OCI-LY7 (cell line): ENCODE results near the gene ELL3. TPM values are rescaled to one million over a fixed set of nuclear protein-coding genes. Genes with fewer than 3 reads are reported as not detected.
"Not testable (repeated sequence)": the region's sequence is repeated elsewhere in the genome, so short reads cannot be mapped to it uniquely, and the experiment has no call there.

Experiments used
- BruUV-seq: library from RNA; stranded (reverse); fragments of 400-500 nt; replicated peaks from 2 replicates; lab custom pipeline; 2021; lab: Mats Ljungman, UMichigan
- CTCF ChIA-PET: fragments of 300-600 bp; sonication (Branson Sonifier 250); formaldehyde crosslinking; loops from one replicate; lab custom pipeline; 2022; ENCODE audit warnings: antibody characterized with exemption; ENCODE audit not compliant: unreplicated experiment; lab: Charles Lee
- POLR2A ChIA-PET: fragments of 300-600 bp; sonication (Branson Sonifier 250); formaldehyde crosslinking; loops from one replicate; lab custom pipeline; 2022; ENCODE audit warnings: antibody characterized with exemption; lab: Charles Lee
- DNase-seq: peaks from one replicate; pipeline ENCODE4 v3.0.0-alpha.2; 2015; ENCODE audit warnings: low spot score
- H2AFZ ChIP-seq: fragments of 200-600 bp; sonication (generic), shearing (Covaris generic); 2 replicates; pipeline ENCODE4 v1.6.1; 2014; ENCODE audit warnings: mild to moderate bottlenecking, antibody characterized with exemption, low read length, moderate library complexity
- H3K27ac ChIP-seq: fragments of 200-600 bp; sonication (generic); 2 replicates; pipeline ENCODE4 v1.5.1; 2014; ENCODE audit warnings: mixed run types, low read depth, mild to moderate bottlenecking, moderate library complexity, low read length, inconsistent platforms; ENCODE audit not compliant: poor library complexity, severe bottlenecking
- H3K36me3 ChIP-seq: fragments of 200-600 bp; sonication (generic); 2 replicates; pipeline ENCODE4 v1.6.1; 2014; ENCODE audit warnings: mild to moderate bottlenecking, antibody characterized with exemption, low read length, moderate library complexity, mixed read lengths; ENCODE audit not compliant: insufficient read depth
- H3K4me1 ChIP-seq: fragments of 200-600 bp; sonication (generic); 2 replicates; pipeline ENCODE4 v1.5.1; 2014; ENCODE audit warnings: mild to moderate bottlenecking, low read length; ENCODE audit not compliant: insufficient read depth, poor library complexity, severe bottlenecking
- H3K4me2 ChIP-seq: fragments of 200-600 bp; sonication (generic); 2 replicates; pipeline ENCODE4 v1.6.1; 2014; ENCODE audit warnings: mild to moderate bottlenecking, low read length
- H3K4me3 ChIP-seq: fragments of 200-600 bp; sonication (generic); 2 replicates; pipeline ENCODE4 v1.5.1; 2014; ENCODE audit warnings: mild to moderate bottlenecking, low read depth, low read length; ENCODE audit not compliant: poor library complexity, severe bottlenecking
- H3K79me2 ChIP-seq: fragments of 200-600 bp; sonication (generic); 2 replicates; pipeline ENCODE4 v1.6.1; 2016; ENCODE audit warnings: low read depth, mild to moderate bottlenecking, low read length, moderate library complexity, mixed read lengths; ENCODE audit not compliant: insufficient read depth
- H3K9me2 ChIP-seq: fragments of 200-600 bp; sonication (generic); 2 replicates; pipeline ENCODE4 v1.6.1; 2016; ENCODE audit warnings: mild to moderate bottlenecking, low read length, mixed read lengths; ENCODE audit not compliant: insufficient read depth
- H3K9me3 ChIP-seq: fragments of 200-600 bp; sonication (generic); 2 replicates; pipeline ENCODE4 v1.6.1; 2014; ENCODE audit warnings: mild to moderate bottlenecking, mixed run types, low read length, mixed read lengths
- H4K20me1 ChIP-seq: fragments of 200-600 bp; sonication (generic); 2 replicates; pipeline ENCODE4 v1.6.1; 2014; ENCODE audit warnings: mild to moderate bottlenecking, antibody characterized with exemption, low read length, moderate library complexity, mixed read lengths; ENCODE audit not compliant: insufficient read depth
- CTCF ChIP-seq: fragments of 200-600 bp; sonication (generic); conservative IDR thresholded peaks from 2 replicates; pipeline ENCODE4 v1.5.1; 2014; ENCODE audit warnings: mild to moderate bottlenecking, antibody characterized with exemption, low read length, moderate library complexity, mixed read lengths
- EZH2phosphoT487 ChIP-seq: fragments of 200-600 bp; sonication (generic); IDR thresholded peaks from 2 replicates; pipeline ENCODE4 v1.6.1; 2018; ENCODE audit warnings: low read depth, borderline replicate concordance, mild to moderate bottlenecking, mixed run types, antibody characterized with exemption, low read length, moderate library complexity, mixed read lengths
- intact Hi-C: fragments of 100-400 bp; cut with micrococcal nuclease; formaldehyde crosslinking; loops from one replicate; pipeline ENCODE4 v1.10.0; 2022; ENCODE audit not compliant: unreplicated experiment
- total RNA-seq, 2 experiments: library from RNA; depleted of rRNA in 1 of 2; stranded (reverse); fragments of >200 nt in 1 of 2; shearing (Covaris generic) in 1 of 2; gene quantifications; 2 replicates each; pipeline ENCODE4 v1.2.3, GENCODE V29; 2014 to 2022

The ELL3 gene
- total RNA-seq, 2 experiments from 2014 or later = 134 to 296 TPM

- Histone ChIP-seq H3K9me3 (no peaks in the 10 kb centered on the region), H3K9me2 (no peaks in the 10 kb centered on the region), H3K27ac (peak overlapping the region; percentile 54), H3K4me2 (peak overlapping the region; percentile 69), H3K4me3 (peak overlapping the region; percentile 62), H3K79me2 (peaks cover 90% of the 10 kb centered on the region), H4K20me1 (peaks cover 31% of the 10 kb centered on the region), H3K36me3 (peaks cover 71% of the 10 kb centered on the region), H3K4me1 (peaks cover 55% of the 10 kb centered on the region), H2AFZ (no peak overlapping the region)
- BruUV-seq = no TSS peak
- intact Hi-C loops = loop anchor here (2.0 kb wide), 1 partner anchor 27 kb away; the partner anchor contains the start of gene ELL3
- ChIA-PET POLR2A (interaction anchor here (0.7 to 1.1 kb wide), 4 partner anchors 22 to 870 kb away, joined by 3 to 6 read pairs (median 4); no protein-coding TSS in a partner anchor), CTCF (no interaction called here)
- TF ChIP-seq EZH2phosphoT487 (no peak), CTCF (no peak)
- DNase-seq = peak; percentile 92
Observed at GRCh38 chr15:43749690-43750345, 26.9 kb downstream of the ELL3 start.

- peaks cover 75% of the 10 kb centered on the region for H3K79me2 ChIP-seq
- peak overlapping the region; percentile 62 for H3K4me2 ChIP-seq
- no TSS peak for BruUV-seq
- TF ChIP-seq CTCF = no peak
- no peak for TF ChIP-seq EZH2phosphoT487
- CTCF ChIA-PET = no interaction called here
- peak; percentile 24 for DNase-seq
- no peaks in the 10 kb centered on the region for H3K9me3 ChIP-seq
- intact Hi-C loops = loop anchor here (2.0 kb wide), 1 partner anchor 28 kb away; the partner anchor contains the start of gene ELL3
- peaks cover 56% of the 10 kb centered on the region for H3K36me3 ChIP-seq
- peaks cover 25% of the 10 kb centered on the region for H4K20me1 ChIP-seq
- no peak overlapping the region for H2AFZ ChIP-seq
- peak overlapping the region; percentile 4 for H3K27ac ChIP-seq
- H3K4me1 ChIP-seq = peaks cover 69% of the 10 kb centered on the region
- no peaks in the 10 kb centered on the region for H3K9me2 ChIP-seq
- H3K4me3 ChIP-seq = peak overlapping the region; percentile 82
- POLR2A ChIA-PET = no interaction called here
Observed at GRCh38 chr15:43748376-43748775, 28.4 kb downstream of the ELL3 start.

DNA sequence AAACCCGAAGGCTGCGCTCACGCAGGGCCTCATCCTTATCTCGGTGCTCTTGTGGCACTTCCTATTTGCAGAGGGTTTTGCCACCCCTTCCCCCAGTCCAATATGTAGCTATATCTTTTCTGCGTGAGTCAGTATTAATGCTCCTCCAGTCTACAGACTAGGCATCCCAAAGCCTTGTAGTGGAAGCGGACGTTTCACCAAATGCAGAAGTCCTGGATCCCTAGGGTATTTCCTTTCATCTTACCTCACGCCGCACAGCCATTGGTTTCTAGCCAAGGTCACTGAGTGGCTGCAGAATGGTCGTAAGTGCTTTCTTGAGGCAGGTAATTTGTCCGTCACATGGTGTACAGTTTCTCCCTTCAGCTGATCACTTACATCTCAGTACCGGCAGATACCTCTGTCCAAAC, 29.9 kb downstream of the ELL3 start:
- H4K20me1 ChIP-seq, BruUV-seq, H3K9me3 ChIP-seq, H2AFZ ChIP-seq, CTCF ChIA-PET, intact Hi-C loops, H3K9me2 ChIP-seq: not testable (repeated sequence)
- POLR2A ChIA-PET = interaction anchor here (0.5 to 3.8 kb wide), 2 partner anchors 30 to 85 kb away, joined by 4 to 12 read pairs; partner anchors contain the start of gene ELL3
- Histone ChIP-seq H3K27ac (peak overlapping the region; percentile 88), H3K79me2 (peaks cover 61% of the 10 kb centered on the region), H3K4me3 (peak overlapping the region; percentile 82), H3K4me2 (peak overlapping the region; percentile 62), H3K36me3 (peaks cover 41% of the 10 kb centered on the region), H3K4me1 (peaks cover 66% of the 10 kb centered on the region)
- peak; percentile 61 for DNase-seq

GRCh38 chr15:43746245-43746902, 30.4 kb downstream of the ELL3 start, which contains the start of gene PDIA3:
Gene PDIA3 (plus strand): TSS chr15:43746438. CDS start chr15:43746540, 102 bp downstream.
- DNase-seq = peak; percentile 94
- Histone ChIP-seq H3K4me3 (peak within 1 kb of the TSS; percentile 82), H3K36me3 (peaks cover 36% of the 10 kb centered on the region), H3K79me2 (peaks cover 55% of the 10 kb centered on the region), H3K27ac (peak within 1 kb of the TSS; percentile 88), H3K4me2 (peak within 1 kb of the TSS; percentile 78), H3K4me1 (peaks cover 64% of the 10 kb centered on the region)
- H3K9me2 ChIP-seq, H2AFZ ChIP-seq, H3K9me3 ChIP-seq, H4K20me1 ChIP-seq, intact Hi-C loops, BruUV-seq, CTCF ChIA-PET: not testable (repeated sequence)
- POLR2A ChIA-PET = interaction anchor here (0.5 to 3.8 kb wide), 2 partner anchors 30 to 85 kb away, joined by 4 to 12 read pairs; partner anchors contain the start of gene ELL3
